Hepatocyte (in vitro differentiated cells): ENCODE data around the gene ZNF79. TPM values are rescaled to one million over a fixed set of nuclear protein-coding genes. Genes with fewer than 3 reads are reported as not detected.

Experiments
- DNase-seq: peaks from one replicate; pipeline ENCODE4 v3.0.0-alpha.2; 2016; ENCODE audit warnings: low spot score
- H2AFZ ChIP-seq: fragments of 200-600 bp; sonication (generic); 2 replicates; pipeline ENCODE4 v1.6.0; 2016; ENCODE audit warnings: antibody characterized with exemption, mild to moderate bottlenecking
- H3K27ac ChIP-seq: fragments of 200-600 bp; sonication (generic); 2 replicates; pipeline ENCODE4 v1.5.1; 2016; ENCODE audit warnings: mild to moderate bottlenecking
- H3K27me3 ChIP-seq: fragments of 200-600 bp; sonication (generic); 2 replicates; pipeline ENCODE4 v1.6.1; 2016
- H3K36me3 ChIP-seq: fragments of 200-600 bp; sonication (generic); replicated peaks from 2 replicates; pipeline ENCODE4 v1.5.1; 2016; ENCODE audit warnings: low read depth; ENCODE audit not compliant: insufficient read depth
- H3K4me1 ChIP-seq: fragments of 200-600 bp; sonication (generic); 2 replicates; pipeline ENCODE4 v1.5.1; 2016; ENCODE audit warnings: mild to moderate bottlenecking, moderate library complexity; ENCODE audit not compliant: insufficient read depth
- H3K4me2 ChIP-seq: fragments of 200-600 bp; sonication (generic); 2 replicates; pipeline ENCODE4 v1.6.0; 2016
- H3K4me3 ChIP-seq: fragments of 200-600 bp; sonication (generic); 2 replicates; pipeline ENCODE4 v1.5.1; 2016; ENCODE audit warnings: mild to moderate bottlenecking
- H3K79me2 ChIP-seq: fragments of 200-600 bp; sonication (generic); 2 replicates; pipeline ENCODE4 v1.6.0; 2017; ENCODE audit warnings: mild to moderate bottlenecking
- H3K9me2 ChIP-seq: fragments of 200-600 bp; sonication (generic); replicated peaks from 2 replicates; pipeline ENCODE4 v1.6.0; 2017; ENCODE audit warnings: mild to moderate bottlenecking; ENCODE audit not compliant: insufficient read depth
- H3K9me3 ChIP-seq: fragments of 200-600 bp; sonication (generic); 2 replicates; pipeline ENCODE4 v1.5.1; 2016; ENCODE audit warnings: low read depth, mild to moderate bottlenecking
- H4K20me1 ChIP-seq: fragments of 200-600 bp; sonication (generic); 2 replicates; pipeline ENCODE4 v1.6.0; 2016; ENCODE audit warnings: mild to moderate bottlenecking; ENCODE audit not compliant: insufficient read depth, poor library complexity, severe bottlenecking
- EZH2 ChIP-seq: fragments of 200-600 bp; sonication (generic); IDR thresholded peaks from 2 replicates; pipeline ENCODE4 v1.6.1; 2016; ENCODE audit warnings: antibody characterized with exemption, mild to moderate bottlenecking, borderline replicate concordance
- EZH2phosphoT487 ChIP-seq: fragments of 200-600 bp; sonication (generic); IDR thresholded peaks from one replicate; pipeline ENCODE4 v1.6.1; 2018; ENCODE audit warnings: antibody characterized with exemption, mild to moderate bottlenecking, low read depth, moderate library complexity; ENCODE audit not compliant: unreplicated experiment, severe bottlenecking
- WGBS: methylation state at CpG from one replicate; pipeline ENCODE4 v1.1.6; 2016; ENCODE audit warnings: low lambda C conversion rate; ENCODE audit errors: missing lambda C conversion rate; 5-methylcytosine and 5-hydroxymethylcytosine counted together
- polyA plus RNA-seq: library from polyadenylated mRNA; unstranded; fragments of >200 nt; fragmentation: Nextera tagmentation; extraction: Ambion mirVana; gene quantifications from 2 replicates; pipeline ENCODE4 v1.2.1, GENCODE V29; 2016
- total RNA-seq: library from RNA; depleted of rRNA; stranded (reverse); fragments of >200 nt; gene quantifications from 2 replicates; pipeline ENCODE4 v1.2.3, GENCODE V29; 2014
- TF ChIP-seq, protein P1 (sequence below): fragments of 200-600 bp; sonication (generic); IDR thresholded peaks from 2 replicates; pipeline ENCODE4 v1.5.1; 2016; ENCODE audit warnings: antibody characterized with exemption, mild to moderate bottlenecking; ENCODE audit not compliant: poor library complexity

The ZNF79 gene
- total and polyA plus RNA-seq, 2 experiments from 2014 or later: 6.0 to 9.0 TPM

DNA sequence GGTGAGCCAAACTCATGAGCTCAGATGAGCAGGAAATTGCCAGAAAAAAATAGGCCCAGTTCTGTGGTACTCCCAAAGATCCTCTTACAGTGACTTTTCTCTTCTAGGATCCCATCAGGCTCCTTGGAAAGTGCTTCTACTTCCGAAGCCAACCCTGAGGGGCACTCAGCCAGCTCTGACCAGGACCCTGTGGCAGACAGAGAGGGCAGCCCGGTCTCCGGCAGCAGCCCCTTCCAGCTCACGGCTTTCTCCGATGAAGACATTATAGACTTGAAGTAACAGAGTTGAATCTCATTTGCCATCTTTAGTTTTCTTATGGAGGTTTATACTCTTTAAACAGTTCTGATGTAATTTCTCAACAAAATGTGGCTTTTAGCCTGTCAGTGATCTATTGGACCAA is 31.2 kb upstream of the ZNF79 start:
- H3K4me1 ChIP-seq: peaks cover 51% of the 10 kb centered on the region
- H3K27ac ChIP-seq: peak overlapping the region; percentile 91
- 89% methylated on average over 5 of the region's 5 CpGs for WGBS
- no peaks in the 10 kb centered on the region for H3K9me3 ChIP-seq
- DNase-seq: no peak
- no peak overlapping the region for H3K4me2 ChIP-seq
- H3K27me3 ChIP-seq: no peaks in the 10 kb centered on the region
- H3K36me3 ChIP-seq: no peaks in the 10 kb centered on the region
- H3K9me2 ChIP-seq: no peaks in the 10 kb centered on the region
- no peaks in the 10 kb centered on the region for H4K20me1 ChIP-seq
- peaks cover 6% of the 10 kb centered on the region for H3K79me2 ChIP-seq
- TF ChIP-seq, protein P1, sequence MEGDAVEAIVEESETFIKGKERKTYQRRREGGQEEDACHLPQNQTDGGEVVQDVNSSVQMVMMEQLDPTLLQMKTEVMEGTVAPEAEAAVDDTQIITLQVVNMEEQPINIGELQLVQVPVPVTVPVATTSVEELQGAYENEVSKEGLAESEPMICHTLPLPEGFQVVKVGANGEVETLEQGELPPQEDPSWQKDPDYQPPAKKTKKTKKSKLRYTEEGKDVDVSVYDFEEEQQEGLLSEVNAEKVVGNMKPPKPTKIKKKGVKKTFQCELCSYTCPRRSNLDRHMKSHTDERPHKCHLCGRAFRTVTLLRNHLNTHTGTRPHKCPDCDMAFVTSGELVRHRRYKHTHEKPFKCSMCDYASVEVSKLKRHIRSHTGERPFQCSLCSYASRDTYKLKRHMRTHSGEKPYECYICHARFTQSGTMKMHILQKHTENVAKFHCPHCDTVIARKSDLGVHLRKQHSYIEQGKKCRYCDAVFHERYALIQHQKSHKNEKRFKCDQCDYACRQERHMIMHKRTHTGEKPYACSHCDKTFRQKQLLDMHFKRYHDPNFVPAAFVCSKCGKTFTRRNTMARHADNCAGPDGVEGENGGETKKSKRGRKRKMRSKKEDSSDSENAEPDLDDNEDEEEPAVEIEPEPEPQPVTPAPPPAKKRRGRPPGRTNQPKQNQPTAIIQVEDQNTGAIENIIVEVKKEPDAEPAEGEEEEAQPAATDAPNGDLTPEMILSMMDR: no peak
- no peak for TF ChIP-seq EZH2phosphoT487
- no peak for TF ChIP-seq EZH2
- no peak overlapping the region for H2AFZ ChIP-seq
- no peak overlapping the region for H3K4me3 ChIP-seq

DNA sequence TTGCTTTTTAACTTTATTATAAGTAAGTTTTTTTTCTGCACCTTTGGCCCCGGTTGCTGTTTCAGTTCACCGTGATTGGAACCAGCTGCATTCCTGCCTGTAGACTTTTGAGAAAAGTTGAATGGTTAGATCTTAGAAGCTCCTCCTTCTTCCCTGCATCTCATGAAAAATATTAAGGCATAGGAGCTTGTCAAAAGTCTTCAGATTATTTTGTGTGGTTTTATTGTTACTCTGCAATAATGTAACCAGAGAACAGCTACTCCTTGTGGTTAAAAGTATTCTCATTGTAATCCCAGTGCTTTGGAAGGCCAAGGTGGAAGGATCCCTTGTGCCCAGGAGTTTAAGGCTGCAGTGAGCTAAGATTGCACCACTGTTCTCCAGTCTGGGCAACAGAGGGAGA is 30.5 kb upstream of the ZNF79 start:
- H3K27ac ChIP-seq: peak overlapping the region; percentile 91
- H3K4me2 ChIP-seq: no peak overlapping the region
- TF ChIP-seq EZH2phosphoT487: no peak
- no peak for TF ChIP-seq EZH2
- TF ChIP-seq, protein P1: peak; percentile 23
- H3K9me3 ChIP-seq: no peaks in the 10 kb centered on the region
- no peak for DNase-seq
- H3K79me2 ChIP-seq: peaks cover 13% of the 10 kb centered on the region
- H3K9me2 ChIP-seq: no peaks in the 10 kb centered on the region
- no peaks in the 10 kb centered on the region for H3K36me3 ChIP-seq
- WGBS: 36% methylated on average over 2 of the region's 2 CpGs
- no peaks in the 10 kb centered on the region for H3K27me3 ChIP-seq
- no peak overlapping the region for H2AFZ ChIP-seq
- H3K4me3 ChIP-seq: no peak overlapping the region
- peaks cover 48% of the 10 kb centered on the region for H3K4me1 ChIP-seq
- H4K20me1 ChIP-seq: peaks cover 5% of the 10 kb centered on the region

DNA sequence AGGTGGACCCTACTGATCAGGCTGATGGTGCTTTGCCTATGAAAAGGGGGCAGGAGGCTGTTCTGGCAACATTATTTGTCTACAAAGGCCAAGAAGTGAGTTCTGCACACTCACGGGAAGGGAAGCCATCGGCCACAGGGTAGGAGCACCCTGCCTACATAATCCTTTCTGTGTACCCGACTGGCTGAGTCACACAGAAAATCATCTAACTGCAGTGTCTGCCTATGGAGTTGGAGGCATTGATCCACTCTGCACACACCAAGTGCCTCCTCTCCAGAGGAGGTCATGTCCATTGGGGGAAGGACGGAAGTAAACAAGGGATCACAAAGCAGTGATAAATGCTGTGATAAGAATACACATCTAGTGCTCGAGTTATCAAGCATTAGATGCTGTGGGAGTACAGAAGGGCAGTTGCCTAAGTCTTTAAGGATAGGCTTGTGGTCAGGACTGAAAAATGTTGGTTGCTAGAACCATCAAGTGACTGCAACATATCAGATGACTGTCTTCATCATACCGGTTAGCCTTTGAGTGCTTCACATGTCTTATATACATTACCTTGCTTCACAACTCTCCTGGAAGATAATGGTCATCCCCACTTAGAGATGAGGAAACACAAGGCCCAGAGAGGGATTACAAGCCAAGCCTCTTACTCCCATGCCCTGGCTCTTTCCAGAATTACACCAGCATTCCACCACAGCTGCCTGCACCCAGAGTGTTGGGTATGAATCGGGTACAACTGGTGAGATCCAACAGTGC is 28.5 kb upstream of the ZNF79 start:
- Histone ChIP-seq H3K79me2 (peaks cover 33% of the 10 kb centered on the region), H3K4me1 (peaks cover 29% of the 10 kb centered on the region), H3K4me3 (peak overlapping the region; percentile 0), H3K9me3 (no peaks in the 10 kb centered on the region), H3K4me2 (peak overlapping the region; percentile 75), H4K20me1 (peaks cover 19% of the 10 kb centered on the region), H3K27me3 (no peaks in the 10 kb centered on the region), H2AFZ (no peak overlapping the region), H3K9me2 (no peaks in the 10 kb centered on the region), H3K27ac (peak overlapping the region; percentile 91), H3K36me3 (no peaks in the 10 kb centered on the region)
- peak; percentile 66 for DNase-seq
- WGBS: 45% methylated on average over 7 of the region's 7 CpGs
- TF ChIP-seq EZH2phosphoT487 (no peak), EZH2 (no peak)
- TF ChIP-seq, protein P1: no peak
